Subcutaneous abdominal adipose tissue (tissue), 5 donors: ENCODE data around the gene INPP5D.
"Not testable (repeated sequence)": the region's sequence is repeated elsewhere in the genome, so short reads cannot be mapped to it uniquely, and the experiment has no call there.

Source experiments
- H3K27ac ChIP-seq: one replicate; pipeline ENCODE4 v1.7.0; 2013; ENCODE audit warnings: low read depth, mild to moderate bottlenecking, inconsistent platforms, low read length, moderate library complexity
- H3K27me3 ChIP-seq, 5 donors: one replicate each; pipeline ENCODE4 v1.7.0; 2013; ENCODE audit warnings: low read length in 5 of 5, inconsistent platforms in 1 of 5; ENCODE audit not compliant: control insufficient read depth in 5 of 5, insufficient read depth in 4 of 5
- H3K36me3 ChIP-seq, 5 donors: one replicate each; pipeline ENCODE4 v1.7.0; 2013; ENCODE audit warnings: low read length in 5 of 5; ENCODE audit not compliant: control insufficient read depth in 5 of 5, insufficient read depth in 5 of 5
- H3K4me1 ChIP-seq, 5 donors: one replicate each; pipeline ENCODE4 v1.7.0; 2013; ENCODE audit warnings: low read length in 5 of 5, mild to moderate bottlenecking in 3 of 5, moderate library complexity in 1 of 5; ENCODE audit not compliant: control insufficient read depth in 5 of 5, insufficient read depth in 5 of 5
- H3K4me3 ChIP-seq, 5 donors: one replicate each; pipeline ENCODE4 v1.7.0; 2013; ENCODE audit warnings: low read length in 5 of 5, low read depth in 1 of 5
- H3K9ac ChIP-seq, 5 donors: one replicate each; pipeline ENCODE4 v1.7.0; 2013; ENCODE audit warnings: low read length in 5 of 5, mild to moderate bottlenecking in 4 of 5, moderate library complexity in 3 of 5
- H3K9me3 ChIP-seq, 5 donors: one replicate each; pipeline ENCODE4 v1.7.0; 2013; ENCODE audit warnings: low read length in 5 of 5; ENCODE audit not compliant: control insufficient read depth in 5 of 5
- donor health status: healthy.
- donor health status: healthy.
- donor health status: healthy.
- donor health status: healthy.
- donor health status: healthy.

The INPP5D gene

GRCh38 chr2:233174137-233174536 lies 114.0 kb downstream of the INPP5D start:
- Histone ChIP-seq H3K9me3 (no peaks in the 10 kb centered on the region), H3K27me3 (no peaks in the 10 kb centered on the region), H3K27ac (no peak overlapping the region), H3K4me3 (no peak overlapping the region), H3K36me3 (peaks cover 0 to 62% (median 40%) of the 10 kb centered on the region in 5 donors), H3K4me1 (no peaks in the 10 kb centered on the region), H3K9ac (no peak overlapping the region)

- Histone ChIP-seq H3K9me3 (peaks cover 0 to 9% (median 5%) of the 10 kb centered on the region in 5 donors), H3K4me1 (no peaks in the 10 kb centered on the region), H3K4me3 (no peak overlapping the region), H3K27me3 (no peaks in the 10 kb centered on the region), H3K36me3 (peaks cover 0 to 61% (median 20%) of the 10 kb centered on the region in 5 donors), H3K27ac (no peak overlapping the region), H3K9ac (no peak overlapping the region)
Observed at GRCh38 chr2:233178994-233179847, 119.1 kb downstream of the INPP5D start.

- Histone ChIP-seq H3K4me1 (no peaks in the 10 kb centered on the region), H3K4me3 (no peak overlapping the region), H3K27me3 (no peaks in the 10 kb centered on the region), H3K9ac (no peak overlapping the region), H3K36me3 (peaks cover 0 to 66% (median 23%) of the 10 kb centered on the region in 5 donors), H3K27ac (no peak overlapping the region), H3K9me3 (peaks cover 0 to 9% (median 5%) of the 10 kb centered on the region in 5 donors)
Observed at GRCh38 chr2:233179848-233180366, 119.8 kb downstream of the INPP5D start.

GRCh38 chr2:233183869-233184418 lies 123.8 kb downstream of the INPP5D start:
- Histone ChIP-seq H3K4me1 (no peaks in the 10 kb centered on the region), H3K9ac (no peak overlapping the region), H3K27ac (no peak overlapping the region), H3K9me3 (peaks cover 0 to 9% (median 5%) of the 10 kb centered on the region in 5 donors), H3K36me3 (peaks cover 0 to 81% (median 32%) of the 10 kb centered on the region in 5 donors), H3K27me3 (no peaks in the 10 kb centered on the region), H3K4me3 (no peak overlapping the region)

- no peaks in the 10 kb centered on the region for H3K4me1 ChIP-seq
- no peak overlapping the region for H3K27ac ChIP-seq
- no peaks in the 10 kb centered on the region for H3K27me3 ChIP-seq
- H3K4me3 ChIP-seq = no peak overlapping the region
- H3K9ac ChIP-seq = no peak overlapping the region
- peaks cover 0 to 8% (median 5%) of the 10 kb centered on the region in 5 donors for H3K9me3 ChIP-seq
- H3K36me3 ChIP-seq = peaks cover 0 to 81% (median 31%) of the 10 kb centered on the region in 5 donors
Observed at GRCh38 chr2:233184669-233185068, 124.5 kb downstream of the INPP5D start.

GRCh38 chr2:233185330-233185729 lies 125.2 kb downstream of the INPP5D start:
- H3K27ac ChIP-seq = no peak overlapping the region
- peaks cover 0 to 81% (median 36%) of the 10 kb centered on the region in 5 donors for H3K36me3 ChIP-seq
- peaks cover 0 to 6% (median 0%) of the 10 kb centered on the region in 5 donors for H3K27me3 ChIP-seq
- peaks cover 0 to 1% (median 0%) of the 10 kb centered on the region in 5 donors for H3K9me3 ChIP-seq
- no peak overlapping the region for H3K9ac ChIP-seq
- no peaks in the 10 kb centered on the region for H3K4me1 ChIP-seq
- H3K4me3 ChIP-seq = no peak overlapping the region

- H3K4me3 ChIP-seq = no peak overlapping the region
- H3K36me3 ChIP-seq = peaks cover 0 to 87% (median 40%) of the 10 kb centered on the region in 5 donors
Observed at GRCh38 chr2:233185963-233186362, 125.8 kb downstream of the INPP5D start.

GRCh38 chr2:233186851-233187250 lies 126.7 kb downstream of the INPP5D start:
- Histone ChIP-seq H3K27me3 (peaks cover 0 to 6% (median 0%) of the 10 kb centered on the region in 5 donors), H3K27ac (no peak overlapping the region), H3K4me1 (no peaks in the 10 kb centered on the region), H3K4me3 (no peak overlapping the region), H3K36me3 (peaks cover 0 to 89% (median 44%) of the 10 kb centered on the region in 5 donors), H3K9ac (no peak overlapping the region), H3K9me3 (peaks cover 0 to under 1% (median 0%) of the 10 kb centered on the region in 5 donors)

More at GRCh38 chr2:233185963-233186362, 125.8 kb downstream of the INPP5D start:
- Histone ChIP-seq H3K9ac (no peak overlapping the region), H3K27ac (no peak overlapping the region), H3K4me1 (no peaks in the 10 kb centered on the region), H3K9me3 (no peaks in the 10 kb centered on the region), H3K27me3 (peaks cover 0 to 6% (median 0%) of the 10 kb centered on the region in 5 donors)

GRCh38 chr2:233189025-233189424 lies 128.9 kb downstream of the INPP5D start:
- H3K4me1 ChIP-seq = no peaks in the 10 kb centered on the region
- no peak overlapping the region for H3K4me3 ChIP-seq
- no peak overlapping the region for H3K9ac ChIP-seq
- no peak overlapping the region for H3K27ac ChIP-seq
- peaks cover 0 to 79% (median 38%) of the 10 kb centered on the region in 5 donors for H3K36me3 ChIP-seq
- H3K27me3 ChIP-seq = peaks cover 0 to 6% (median 0%) of the 10 kb centered on the region in 5 donors
- H3K9me3 ChIP-seq = peaks cover 0 to 2% (median 0%) of the 10 kb centered on the region in 5 donors

GRCh38 chr2:233191016-233191415 lies 130.9 kb downstream of the INPP5D start:
- not testable (repeated sequence) for H3K9ac ChIP-seq, H3K27me3 ChIP-seq, H3K27ac ChIP-seq, H3K4me3 ChIP-seq, H3K4me1 ChIP-seq, H3K9me3 ChIP-seq
- H3K36me3 ChIP-seq = peaks cover 0 to 77% (median 36%) of the 10 kb centered on the region in 5 donors
